ENCODE measurements around the gene COL27A1.

The COL27A1 gene

GRCh38 chr9:114207845-114208244 lies 52.5 kb downstream of the COL27A1 start:
- DNase-seq: no peak

GRCh38 chr9:114209151-114209550 lies 53.8 kb downstream of the COL27A1 start:
- no peak for DNase-seq

DNA sequence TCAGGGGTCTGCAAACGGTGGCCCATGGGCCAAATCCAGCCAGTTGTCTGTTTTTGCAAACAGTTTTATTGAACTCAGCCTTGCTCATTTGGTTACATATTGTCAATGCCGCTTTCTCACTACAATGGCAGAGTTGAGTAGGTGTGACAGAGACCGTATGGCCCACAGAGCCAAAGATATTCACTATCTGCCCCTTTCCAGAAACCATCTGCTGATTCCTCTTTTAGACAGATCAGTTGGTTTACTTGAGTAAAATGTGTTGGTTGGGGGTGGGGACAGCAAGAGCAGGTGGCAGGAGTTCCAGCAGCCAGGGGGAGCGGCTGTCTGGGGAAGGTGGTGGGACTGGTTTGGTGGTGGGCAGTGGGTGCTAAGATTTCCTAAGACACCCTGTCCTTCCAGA lies 54.8 kb downstream of the COL27A1 start:
- DNase-seq: no peak

- DNase-seq: no peak
Observed at GRCh38 chr9:114210691-114211276, 55.4 kb downstream of the COL27A1 start.

DNA sequence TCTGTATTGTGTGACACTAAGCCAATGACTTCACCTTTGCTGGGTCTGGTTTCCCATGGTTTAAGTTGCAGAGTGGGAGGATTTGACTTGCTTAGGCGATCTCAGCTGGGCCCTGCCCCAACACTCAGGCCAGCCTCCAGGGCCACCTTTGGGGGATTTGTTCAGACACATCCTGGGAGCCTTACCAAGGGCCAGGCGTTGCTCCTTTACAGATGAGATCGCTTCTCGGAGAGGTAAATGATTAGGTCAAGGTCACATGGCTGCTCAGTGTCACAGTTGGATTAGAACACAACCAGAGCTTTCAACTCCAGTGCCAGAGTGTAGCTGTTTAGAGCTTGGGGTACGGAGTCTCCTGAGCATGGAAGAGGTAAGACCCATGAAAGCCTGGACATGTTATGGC lies 57.5 kb downstream of the COL27A1 start:
- no peak for DNase-seq

DNA sequence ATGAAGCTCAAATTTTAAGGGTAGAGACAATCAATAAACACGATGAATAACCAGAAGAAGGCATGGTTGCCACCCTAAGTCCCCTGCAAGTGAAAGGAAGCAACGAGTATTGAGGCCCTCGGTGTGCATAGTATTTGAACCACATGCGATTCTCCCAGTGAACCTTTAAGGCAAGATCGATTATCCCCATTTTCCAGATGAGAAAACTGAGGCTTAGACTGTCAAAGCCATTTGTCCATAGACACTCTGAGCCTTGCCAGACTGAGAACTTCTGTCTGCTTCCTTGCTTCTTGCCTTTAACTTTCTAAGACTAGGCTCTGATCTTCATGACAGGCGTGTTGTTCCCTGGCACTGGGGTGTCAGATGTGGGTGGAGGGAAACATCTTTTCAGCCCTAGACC lies 58.2 kb downstream of the COL27A1 start:
- DNase-seq: no peak

DNA sequence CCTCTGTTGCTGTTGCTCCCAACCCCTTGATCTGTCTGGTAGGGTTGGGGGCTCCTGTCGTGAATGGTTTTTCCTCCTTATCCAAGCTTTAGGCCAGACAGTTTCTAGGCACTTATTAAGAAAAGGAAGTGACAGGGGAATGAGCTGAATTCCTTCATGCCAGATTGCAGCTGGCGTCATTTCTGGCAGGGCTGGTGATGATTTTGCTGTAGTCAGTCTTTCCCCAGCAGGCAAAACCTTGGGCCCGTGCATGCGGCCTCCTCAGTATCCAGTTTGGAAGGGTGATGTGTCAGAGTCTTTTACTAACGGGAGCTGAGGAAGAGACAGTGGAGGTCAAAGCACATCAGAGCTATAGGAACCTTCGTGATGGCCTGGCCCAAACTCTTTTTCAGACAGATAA lies 58.8 kb downstream of the COL27A1 start:
- no peak for DNase-seq

- DNase-seq: no peak
Observed at GRCh38 chr9:114214686-114215414, 59.5 kb downstream of the COL27A1 start.

DNA sequence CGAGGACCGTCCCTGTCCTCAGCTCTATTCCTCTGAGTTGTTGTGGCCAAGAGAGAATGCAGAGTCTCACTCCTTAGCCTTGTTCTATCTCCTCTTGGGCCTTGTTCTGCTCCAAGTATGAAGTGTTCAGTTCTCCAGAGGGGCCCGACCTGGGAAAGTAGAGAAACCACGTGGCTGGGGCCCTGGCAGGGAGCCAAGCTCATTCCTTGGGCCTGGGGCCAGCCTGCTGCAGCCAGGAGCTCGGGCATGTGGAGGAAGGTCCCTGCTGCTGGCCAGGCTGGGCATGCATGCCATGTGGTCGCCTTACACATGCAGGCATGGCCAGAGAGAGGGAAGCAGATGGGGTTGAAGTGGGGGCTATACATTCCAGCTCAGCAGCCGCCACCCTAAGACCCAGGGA lies 60.7 kb downstream of the COL27A1 start:
- peak; percentile 48 for DNase-seq

- DNase-seq: no peak
Observed at GRCh38 chr9:114216976-114217375, 61.6 kb downstream of the COL27A1 start.

DNA sequence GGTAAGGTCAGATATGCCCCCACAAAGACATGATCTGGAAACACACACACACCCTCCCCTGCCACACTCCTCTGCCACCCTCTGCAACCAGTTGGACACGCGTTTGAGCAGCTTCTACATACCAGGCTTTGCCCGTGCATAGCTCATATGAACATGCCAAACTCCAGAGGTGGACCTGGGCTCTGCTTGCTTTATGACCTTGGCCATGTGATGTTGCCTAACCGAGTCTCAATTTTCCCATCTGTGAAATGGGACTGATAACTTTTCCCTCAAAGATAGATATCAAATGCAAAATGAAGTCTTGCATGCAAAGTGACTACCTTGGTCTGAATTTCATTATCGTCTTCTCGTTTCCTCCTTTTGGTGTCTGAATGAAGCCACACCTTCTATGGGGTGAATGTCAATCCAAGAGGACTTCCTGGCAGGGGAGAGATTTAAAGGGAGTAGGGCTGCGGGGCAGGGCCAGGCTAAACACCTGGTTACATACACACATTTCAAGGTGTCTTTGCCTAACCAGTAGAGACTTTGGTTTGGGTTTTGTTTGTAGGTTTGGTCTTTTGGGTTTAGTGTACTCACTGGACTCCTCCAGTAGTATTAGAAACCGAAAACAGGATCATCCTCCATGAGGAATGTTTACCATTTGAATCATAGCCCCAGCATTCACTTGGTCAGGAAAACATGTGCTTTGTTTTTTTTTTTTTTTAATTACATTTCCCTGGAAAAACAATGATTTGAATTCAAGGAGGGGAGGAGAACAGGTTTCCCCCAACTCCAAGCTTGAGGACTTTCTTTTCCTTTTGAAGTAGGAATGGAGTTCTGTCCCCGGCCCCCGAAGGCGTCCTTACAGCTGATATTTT lies 63.2 kb downstream of the COL27A1 start:
- no peak for DNase-seq

GRCh38 chr9:114220061-114220541 lies 64.8 kb downstream of the COL27A1 start:
- DNase-seq: no peak

- no peak for DNase-seq
Observed at GRCh38 chr9:114221706-114222465, 66.5 kb downstream of the COL27A1 start.

- no peak for DNase-seq
Observed at GRCh38 chr9:114223564-114224246, 68.4 kb downstream of the COL27A1 start.

DNA sequence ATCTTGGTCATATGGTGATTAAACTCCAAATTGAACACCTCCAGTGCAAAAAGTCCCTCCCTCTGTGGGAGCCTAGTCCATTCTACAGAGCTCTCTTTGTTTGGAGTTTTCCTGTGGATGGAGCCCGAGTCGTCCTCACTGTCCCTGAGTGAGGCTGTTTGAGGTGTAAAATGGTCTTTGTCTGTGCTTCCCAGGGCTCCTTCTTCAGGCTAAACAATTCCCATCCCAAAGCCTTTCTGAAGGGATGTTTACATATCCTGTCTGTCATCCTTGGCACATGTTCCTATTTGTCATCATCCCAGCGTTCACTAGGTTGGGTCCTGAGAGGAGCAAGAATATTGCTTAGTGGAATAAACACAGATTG lies 68.9 kb downstream of the COL27A1 start:
- no peak for DNase-seq

GRCh38 chr9:114225561-114226212 lies 70.3 kb downstream of the COL27A1 start:
- DNase-seq: no peak

- DNase-seq: no peak
Observed at GRCh38 chr9:114226246-114227055, 71.1 kb downstream of the COL27A1 start.

DNA sequence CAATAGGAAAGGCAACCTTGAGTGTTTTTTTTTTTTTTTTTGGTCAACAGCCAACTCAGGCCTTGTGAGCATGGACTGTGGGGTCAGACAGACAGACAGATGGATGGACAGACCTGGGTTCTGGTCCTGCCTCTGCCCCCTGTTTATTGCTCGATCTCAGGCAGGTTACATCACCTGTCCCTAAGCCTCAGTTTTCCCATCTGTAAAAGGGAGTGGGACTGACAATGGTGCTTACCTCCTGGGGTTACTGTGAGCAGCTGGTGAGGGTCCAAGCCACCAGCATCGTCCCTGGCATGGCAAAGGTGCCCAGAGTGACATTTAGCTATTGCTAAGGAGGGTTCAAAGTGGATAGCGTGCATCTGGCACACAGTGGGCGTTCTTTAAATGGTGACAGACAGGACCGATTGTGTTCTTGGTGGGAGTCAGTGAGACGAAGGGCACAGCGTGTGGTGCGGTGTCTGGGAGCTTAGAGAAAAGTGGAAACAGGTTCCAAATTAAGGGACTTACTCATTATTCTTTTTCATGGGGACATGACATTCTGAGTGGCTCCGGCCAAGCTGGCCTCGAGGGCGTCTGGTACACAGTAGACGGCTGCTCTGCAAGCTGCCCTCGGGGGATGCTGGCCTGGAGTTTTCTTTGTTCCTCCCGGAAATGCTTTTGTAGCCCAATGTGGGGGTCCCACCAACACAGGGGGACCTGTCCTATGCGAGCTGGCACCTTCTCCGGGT lies 72.1 kb downstream of the COL27A1 start:
- DNase-seq: no peak

DNA sequence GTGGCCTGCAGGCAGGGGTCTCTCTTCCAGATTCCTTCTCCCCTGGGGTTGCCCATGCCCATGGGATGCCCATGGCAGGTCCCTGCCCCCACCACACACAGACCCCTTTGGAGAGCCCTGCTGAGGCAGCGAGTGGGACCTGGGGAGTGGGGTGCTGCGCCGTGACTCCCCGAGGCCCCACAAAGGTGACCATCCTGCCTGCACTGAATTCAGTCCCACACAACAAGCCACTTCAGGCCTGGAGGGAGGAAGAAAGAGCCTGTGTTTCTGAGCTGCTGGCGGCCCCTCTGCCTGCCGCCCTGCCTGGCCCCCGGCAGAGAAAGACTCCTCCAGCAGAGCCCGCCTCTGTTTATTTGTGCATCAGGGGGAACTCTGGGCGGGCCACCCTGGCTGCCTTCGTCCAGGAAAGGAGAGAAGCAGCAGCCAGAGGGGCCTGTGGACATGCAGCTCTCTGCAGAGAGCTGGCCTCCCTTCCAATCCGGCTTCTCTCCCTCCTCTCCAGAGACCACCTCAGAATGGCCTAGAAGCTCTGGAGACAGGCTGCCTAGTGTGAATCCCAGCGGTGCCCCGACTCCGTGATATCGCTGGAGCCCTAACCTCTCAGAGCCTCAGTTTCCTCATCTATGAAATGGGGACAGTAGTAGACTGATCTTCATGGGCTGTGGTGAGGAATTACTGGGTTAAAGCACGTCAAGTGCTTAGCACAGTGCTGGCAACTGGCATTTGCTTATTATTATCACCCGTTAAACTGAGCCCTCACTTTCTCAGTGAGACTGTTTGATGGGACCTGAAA lies 72.9 kb downstream of the COL27A1 start:
- DNase-seq: no peak
